HEK293 (cell line): ENCODE data around the gene MGAT4B.

Source experiments
- CTCF ChIA-PET: fragments of 350-600 bp; formaldehyde crosslinking; extraction: SDS; loops from one replicate; lab custom pipeline; 2021; ENCODE audit warnings: antibody characterized with exemption; lab: Yijun Ruan, JAX
- POLR2A ChIA-PET: fragments of 300-600 bp; formaldehyde crosslinking; extraction: SDS; loops from one replicate; lab custom pipeline; 2020; ENCODE audit warnings: antibody characterized with exemption, inconsistent platforms; lab: Yijun Ruan, JAX
- H3K27ac ChIP-seq: fragments of 200-500 bp; sonication (Bioruptor generic); 2 replicates; pipeline ENCODE4 v1.5.1; 2014; ENCODE audit warnings: low read depth, low read length, control low read depth, inconsistent platforms; ENCODE audit errors: extremely low read depth
- H3K36me3 ChIP-seq, 2 experiments: fragments of 200-500 bp in 1 of 2; sonication (Bioruptor generic) in 1 of 2; 1 replicate in 1 of 2; 2 replicates in 1 of 2; pipeline ENCODE4 v1.5.1; 2014 to 2017; ENCODE audit warnings: inconsistent platforms in 2 of 2, low read length in 2 of 2; ENCODE audit not compliant: control insufficient read depth in 2 of 2, insufficient read depth in 1 of 2
- H3K4me1 ChIP-seq: fragments of 200-500 bp; sonication (Bioruptor generic); 2 replicates; pipeline ENCODE4 v1.5.1; 2014; ENCODE audit warnings: mild to moderate bottlenecking, low read length, inconsistent platforms; ENCODE audit not compliant: control insufficient read depth, insufficient read depth
- H3K4me3 ChIP-seq: 2 replicates; pipeline ENCODE4 v1.5.1; 2011; ENCODE audit warnings: low read depth, mild to moderate bottlenecking, control low read depth, low read length, moderate library complexity
- H3K9me3 ChIP-seq: fragments of 200-500 bp; sonication (Bioruptor generic); 2 replicates; pipeline ENCODE4 v1.5.1; 2014; ENCODE audit warnings: low read depth, low read length, inconsistent platforms; ENCODE audit not compliant: control insufficient read depth, insufficient read depth
- AEBP2 ChIP-seq: fragments of 450-650 bp; formaldehyde crosslinking; IDR thresholded peaks from 2 replicates; pipeline ENCODE4 v1.5.1; 2016; ENCODE audit warnings: missing biosample characterization, missing genetic modification characterization, borderline replicate concordance
- GLIS1 ChIP-seq: fragments of 450-650 bp; formaldehyde crosslinking; IDR thresholded peaks from 2 replicates; pipeline ENCODE4 v1.5.1; 2016; ENCODE audit warnings: missing biosample characterization, missing genetic modification characterization
- INSM2 ChIP-seq: fragments of 450-650 bp; formaldehyde crosslinking; IDR thresholded peaks from 2 replicates; pipeline ENCODE4 v1.5.1; 2016; ENCODE audit warnings: missing biosample characterization, missing genetic modification characterization
- TRIM28 ChIP-seq: IDR thresholded peaks from 2 replicates; pipeline ENCODE4 v1.6.1; 2011; ENCODE audit warnings: low read length, control low read depth, borderline replicate concordance
- YY1 ChIP-seq: fragments of 450-650 bp; formaldehyde crosslinking; IDR thresholded peaks from 2 replicates; pipeline ENCODE4 v1.5.1; 2018; ENCODE audit warnings: missing biosample characterization, missing genetic modification characterization
- ZBTB10 ChIP-seq: fragments of 450-650 bp; formaldehyde crosslinking; IDR thresholded peaks from 2 replicates; pipeline ENCODE4 v1.5.1; 2016; ENCODE audit warnings: missing biosample characterization, missing genetic modification characterization
- ZEB2 ChIP-seq: fragments of 450-650 bp; formaldehyde crosslinking; IDR thresholded peaks from 2 replicates; pipeline ENCODE4 v1.5.1; 2016; ENCODE audit warnings: missing biosample characterization, missing genetic modification characterization
- ZNF214 ChIP-seq: fragments of 450-650 bp; formaldehyde crosslinking; IDR thresholded peaks from 2 replicates; pipeline ENCODE4 v1.5.1; 2017; ENCODE audit warnings: missing biosample characterization, mild to moderate bottlenecking, missing genetic modification characterization, borderline replicate concordance
- ZNF23 ChIP-seq: fragments of 450-650 bp; formaldehyde crosslinking; IDR thresholded peaks from 2 replicates; pipeline ENCODE4 v1.5.1; 2016; ENCODE audit warnings: missing biosample characterization, missing genetic modification characterization, borderline replicate concordance
- ZNF362 ChIP-seq: fragments of 450-650 bp; formaldehyde crosslinking; IDR thresholded peaks from 2 replicates; pipeline ENCODE4 v1.5.1; 2016; ENCODE audit warnings: missing biosample characterization, missing genetic modification characterization
- ZNF561 ChIP-seq: fragments of 450-650 bp; IDR thresholded peaks from 2 replicates; pipeline ENCODE4 v1.5.1; 2018; ENCODE audit warnings: missing biosample characterization, missing genetic modification characterization, borderline replicate concordance
- ZNF621 ChIP-seq: fragments of 450-650 bp; formaldehyde crosslinking; IDR thresholded peaks from 2 replicates; pipeline ENCODE4 v1.5.1; 2017; ENCODE audit warnings: missing biosample characterization, missing genetic modification characterization
- ZNF645 ChIP-seq: fragments of 450-650 bp; formaldehyde crosslinking; IDR thresholded peaks from 2 replicates; pipeline ENCODE4; 2016; ENCODE audit warnings: missing biosample characterization, missing genetic modification characterization
- ZNF776 ChIP-seq: fragments of 450-650 bp; formaldehyde crosslinking; IDR thresholded peaks from 2 replicates; pipeline ENCODE4 v1.5.0; 2017; ENCODE audit warnings: missing biosample characterization, missing genetic modification characterization, borderline replicate concordance
- ZSCAN4 ChIP-seq: fragments of 450-650 bp; formaldehyde crosslinking; IDR thresholded peaks from 2 replicates; pipeline ENCODE4 v1.5.1; 2017; ENCODE audit warnings: missing biosample characterization, missing genetic modification characterization
- ZXDB ChIP-seq: fragments of 450-650 bp; formaldehyde crosslinking; IDR thresholded peaks from 2 replicates; pipeline ENCODE4 v1.5.1; 2016; ENCODE audit warnings: missing biosample characterization, missing genetic modification characterization

MGAT4B gene

GRCh38 chr5:179781846-179782245 is 24.8 kb downstream of the MGAT4B start:
- no peak overlapping the region for H3K4me3 ChIP-seq
- H3K4me1 ChIP-seq: no peaks in the 10 kb centered on the region
- TF ChIP-seq ZNF561 (tag by site-specific recombination): no peak
- no peak for TF ChIP-seq TRIM28
- TF ChIP-seq ZXDB: no peak
- TF ChIP-seq ZNF645 (tag by site-specific recombination): no peak
- TF ChIP-seq ZNF23 (tag by site-specific recombination): no peak
- TF ChIP-seq GLIS1 (tag by site-specific recombination): no peak
- no peak for TF ChIP-seq ZBTB10 (tag by site-specific recombination)
- no peak for TF ChIP-seq ZNF621
- no peak for TF ChIP-seq AEBP2 (tag by site-specific recombination)
- TF ChIP-seq INSM2 (tag by site-specific recombination): no peak
- TF ChIP-seq ZEB2: no peak
- TF ChIP-seq ZSCAN4 (tag by site-specific recombination): no peak
- no peak for TF ChIP-seq ZNF362 (tag by site-specific recombination)
- no peak for TF ChIP-seq ZNF776 (tag by site-specific recombination)
- TF ChIP-seq YY1: no peak
- TF ChIP-seq ZNF214 (tag by site-specific recombination): no peak
- TF ChIP-seq, all 188 proteins: peak for 0
- Histone ChIP-seq H3K27ac (no peak overlapping the region), H3K36me3 (peaks cover 4 to 36% of the 10 kb centered on the region in 2 experiments; a peak in 2 of 3 replicates), H3K9me3 (no peaks in the 10 kb centered on the region)
- POLR2A ChIA-PET: no interaction called here
- CTCF ChIA-PET: interaction anchor here (0.9 kb wide), 1 partner anchor 14 kb away, joined by 3 read pairs; no protein-coding TSS in a partner anchor
